ENCODE data around the gene IGFL1. TPM values are rescaled to one million over a fixed set of nuclear protein-coding genes. Genes with fewer than 3 reads are reported as not detected.
A peak's percentile ranks its signal among the peaks of the same experiment; 100 is the strongest.
"Not testable (repeated sequence)": the region's sequence is repeated elsewhere in the genome, so short reads cannot be mapped to it uniquely, and the experiment has no call there.

IGFL1 gene
- total RNA-seq, 1 donor from 2014 or later: not detected

DNA sequence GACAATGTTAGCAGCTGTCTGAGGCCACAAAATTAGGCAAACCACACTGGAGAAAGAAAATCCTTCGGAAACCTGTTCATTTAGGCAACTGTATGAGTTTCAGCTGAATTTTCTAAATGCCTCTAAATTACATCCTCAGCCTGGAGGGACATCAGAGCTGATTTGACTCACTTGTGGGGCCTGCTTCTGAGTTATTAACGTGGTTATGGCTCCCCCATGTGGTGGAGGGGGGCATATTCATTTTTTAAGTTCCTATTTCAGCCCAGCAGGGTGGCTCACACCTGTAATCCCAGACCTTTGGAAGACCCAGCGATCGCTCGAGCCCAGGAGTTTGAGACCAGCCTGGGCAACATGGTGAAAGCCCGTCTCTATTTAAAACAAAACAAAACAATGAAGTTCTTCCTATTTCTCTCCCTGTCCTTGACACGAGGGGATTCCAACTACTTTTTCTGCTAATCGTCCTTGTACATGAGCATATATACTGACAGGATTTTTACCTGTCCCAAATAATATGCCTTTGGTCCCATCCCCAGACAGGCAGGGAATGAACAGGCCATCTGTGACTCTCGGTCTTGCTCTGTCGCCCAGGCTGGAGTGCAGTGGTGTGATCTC, 35.8 kb downstream of the IGFL1 start:
- Histone ChIP-seq H3K27me3 (peaks cover 29% of the 10 kb centered on the region), H3K4me3 (no peak overlapping the region), H3K4me1 (no peaks in the 10 kb centered on the region), H3K36me3 (no peaks in the 10 kb centered on the region), H3K9me3 (no peaks in the 10 kb centered on the region), H3K27ac (no peak overlapping the region)
- peak; percentile 94 for ATAC-seq
- intact Hi-C loops (cut with DNase I): no loop called here
- TF ChIP-seq, protein P1, sequence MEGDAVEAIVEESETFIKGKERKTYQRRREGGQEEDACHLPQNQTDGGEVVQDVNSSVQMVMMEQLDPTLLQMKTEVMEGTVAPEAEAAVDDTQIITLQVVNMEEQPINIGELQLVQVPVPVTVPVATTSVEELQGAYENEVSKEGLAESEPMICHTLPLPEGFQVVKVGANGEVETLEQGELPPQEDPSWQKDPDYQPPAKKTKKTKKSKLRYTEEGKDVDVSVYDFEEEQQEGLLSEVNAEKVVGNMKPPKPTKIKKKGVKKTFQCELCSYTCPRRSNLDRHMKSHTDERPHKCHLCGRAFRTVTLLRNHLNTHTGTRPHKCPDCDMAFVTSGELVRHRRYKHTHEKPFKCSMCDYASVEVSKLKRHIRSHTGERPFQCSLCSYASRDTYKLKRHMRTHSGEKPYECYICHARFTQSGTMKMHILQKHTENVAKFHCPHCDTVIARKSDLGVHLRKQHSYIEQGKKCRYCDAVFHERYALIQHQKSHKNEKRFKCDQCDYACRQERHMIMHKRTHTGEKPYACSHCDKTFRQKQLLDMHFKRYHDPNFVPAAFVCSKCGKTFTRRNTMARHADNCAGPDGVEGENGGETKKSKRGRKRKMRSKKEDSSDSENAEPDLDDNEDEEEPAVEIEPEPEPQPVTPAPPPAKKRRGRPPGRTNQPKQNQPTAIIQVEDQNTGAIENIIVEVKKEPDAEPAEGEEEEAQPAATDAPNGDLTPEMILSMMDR (IDR thresholded peaks at IDR 0.05): peak; percentile 88
- no peak for DNase-seq

- intact Hi-C loops (cut with DNase I): no loop called here
- ATAC-seq (no peak), DNase-seq (no peak)
- Histone ChIP-seq H3K36me3 (no peaks in the 10 kb centered on the region), H3K4me1 (no peaks in the 10 kb centered on the region), H3K27ac (no peak overlapping the region), H3K27me3 (peaks cover 37% of the 10 kb centered on the region), H3K4me3 (no peak overlapping the region), H3K9me3 (no peaks in the 10 kb centered on the region)
- TF ChIP-seq, protein P1 (IDR thresholded peaks at IDR 0.05): no peak
Observed at GRCh38 chr19:46269101-46269500, 39.6 kb downstream of the IGFL1 start.

DNA sequence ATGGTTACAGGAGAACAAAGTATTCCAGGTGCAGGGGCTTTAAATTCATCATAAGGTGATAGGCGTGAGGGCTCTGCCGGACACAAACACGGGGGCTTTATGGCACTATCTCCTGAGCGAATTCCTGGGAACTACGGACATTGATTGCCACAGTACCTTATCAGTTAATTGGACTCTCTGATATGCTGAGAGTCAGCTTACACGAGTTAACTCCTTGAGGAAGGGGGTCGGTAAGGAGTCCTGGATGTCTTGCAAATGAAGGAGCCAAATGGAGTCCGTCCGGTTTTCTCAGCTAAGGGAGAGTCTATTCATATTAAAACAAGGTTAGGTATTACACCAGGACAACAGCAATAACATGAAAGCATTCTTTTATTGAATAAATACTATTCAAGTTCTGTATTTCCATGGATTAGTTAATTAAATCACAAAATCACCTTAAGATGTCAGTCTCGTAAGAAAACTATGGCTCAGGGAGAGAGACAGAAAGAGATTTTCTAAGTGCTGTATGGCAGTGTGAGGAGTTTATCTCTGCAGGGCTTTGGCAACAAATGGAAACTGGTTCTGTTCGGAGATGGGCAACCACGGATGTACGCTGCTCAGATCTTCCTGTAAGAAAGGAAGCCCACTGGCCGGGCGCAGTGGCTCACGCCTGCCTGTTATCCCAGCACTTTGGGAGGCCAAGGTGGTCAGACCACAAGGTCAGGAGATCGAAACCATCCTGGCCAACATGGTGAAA, 41.1 kb downstream of the IGFL1 start:
- Histone ChIP-seq H3K27me3 (peaks cover 37% of the 10 kb centered on the region), H3K36me3 (no peaks in the 10 kb centered on the region), H3K9me3 (no peaks in the 10 kb centered on the region), H3K27ac (no peak overlapping the region), H3K4me3 (no peak overlapping the region), H3K4me1 (no peaks in the 10 kb centered on the region)
- intact Hi-C loops (cut with DNase I): no loop called here
- TF ChIP-seq, protein P1 (IDR thresholded peaks at IDR 0.05): no peak
- DNase-seq (no peak), ATAC-seq (no peak)

- TF ChIP-seq, protein P1 (IDR thresholded peaks at IDR 0.05): no peak
- no peak overlapping the region for H3K27ac ChIP-seq
- DNase-seq: no peak
- ATAC-seq: peak; percentile 58
- H3K4me3 ChIP-seq: no peak overlapping the region
- intact Hi-C loops (cut with DNase I): no loop called here
- H3K27me3 ChIP-seq: peaks cover 37% of the 10 kb centered on the region
- H3K36me3 ChIP-seq: no peaks in the 10 kb centered on the region
- H3K4me1 ChIP-seq: no peaks in the 10 kb centered on the region
- no peaks in the 10 kb centered on the region for H3K9me3 ChIP-seq
Observed at GRCh38 chr19:46271481-46272197, 42.1 kb downstream of the IGFL1 start.

DNA sequence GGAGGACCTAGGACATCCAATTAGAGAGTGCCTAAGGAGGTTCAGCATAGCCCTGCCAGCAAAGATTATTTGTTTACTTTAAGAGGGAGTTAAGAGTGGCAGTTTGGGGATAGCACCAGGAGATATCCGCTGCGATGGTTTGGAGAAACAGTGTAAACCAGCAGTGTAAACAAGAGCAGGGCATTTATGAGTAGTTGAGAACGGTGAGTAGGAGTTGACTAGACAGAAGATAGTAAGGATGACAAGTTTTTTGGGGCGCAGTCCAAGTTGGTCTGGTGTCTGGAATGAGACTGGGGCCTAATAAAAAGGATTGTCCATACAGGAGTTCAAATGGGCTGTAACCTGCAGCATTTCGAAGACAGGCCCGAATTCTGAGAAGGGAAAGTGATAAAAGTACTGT, 44.4 kb downstream of the IGFL1 start:
- intact Hi-C loops (cut with DNase I); ATAC-seq; H3K9me3 ChIP-seq; H3K27ac ChIP-seq; H3K4me1 ChIP-seq; DNase-seq; H3K36me3 ChIP-seq; H3K4me3 ChIP-seq: not testable (repeated sequence)
- peaks cover 19% of the 10 kb centered on the region for H3K27me3 ChIP-seq

- intact Hi-C loops (cut with DNase I): no loop called here
- Histone ChIP-seq H3K4me1 (peaks cover 12% of the 10 kb centered on the region), H3K27ac (no peak overlapping the region), H3K9me3 (no peaks in the 10 kb centered on the region), H3K27me3 (no peaks in the 10 kb centered on the region), H3K36me3 (no peaks in the 10 kb centered on the region), H3K4me3 (no peak overlapping the region)
- ATAC-seq (no peak), DNase-seq (no peak)
- TF ChIP-seq, protein P1 (IDR thresholded peaks at IDR 0.05): no peak
Observed at GRCh38 chr19:46279177-46279576, 49.6 kb downstream of the IGFL1 start.
